SW 1271 (cell line): ENCODE results near the gene MRTFA.
"Not testable (repeated sequence)": the region's sequence is repeated elsewhere in the genome, so short reads cannot be mapped to it uniquely, and the experiment has no call there.

Source experiments
- DNase-seq, 2 experiments: peaks; one replicate each; lab custom pipeline; 2025; lab: John Stamatoyannopoulos, UW

The MRTFA gene

DNA sequence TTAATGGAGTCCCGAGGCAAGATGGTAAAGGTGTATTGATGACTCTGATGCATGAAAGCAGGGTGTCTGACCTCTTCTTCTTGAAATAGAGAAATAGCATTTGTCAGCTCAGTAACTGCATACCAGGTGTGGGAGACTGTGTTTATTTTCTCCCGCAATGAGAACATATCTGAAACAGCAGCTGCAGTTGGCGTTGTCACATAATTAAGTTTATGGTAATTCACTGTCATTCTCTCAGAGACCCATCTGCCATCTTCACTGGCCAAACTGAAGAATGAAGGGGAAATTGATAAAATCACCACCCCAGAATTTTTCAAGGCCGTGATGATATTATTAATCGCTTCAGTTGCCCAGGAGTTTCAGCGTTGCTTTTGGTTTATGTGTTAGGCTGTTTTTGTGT lies 22.6 kb upstream of the MRTFA start:
- DNase-seq = no peak

DNA sequence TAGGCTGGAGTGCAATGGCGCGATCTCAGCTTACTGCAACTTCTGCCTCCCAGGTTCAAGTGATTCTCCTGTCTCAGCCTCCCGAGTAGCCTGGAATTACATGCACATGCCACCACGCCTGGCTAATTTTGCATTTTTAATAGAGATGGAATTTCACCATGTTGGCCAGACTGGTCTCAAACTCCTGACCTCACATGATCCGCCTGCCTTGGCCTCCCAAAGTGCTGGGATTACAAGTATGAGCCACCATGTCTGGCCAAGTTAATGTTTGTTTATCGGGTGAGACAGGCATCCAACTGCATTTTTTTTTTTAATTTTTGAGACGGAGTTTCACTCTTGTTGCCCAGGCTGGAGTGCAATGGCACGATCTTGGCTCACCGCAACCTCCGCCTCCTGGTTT lies 20.1 kb upstream of the MRTFA start:
- not testable (repeated sequence) for DNase-seq

DNA sequence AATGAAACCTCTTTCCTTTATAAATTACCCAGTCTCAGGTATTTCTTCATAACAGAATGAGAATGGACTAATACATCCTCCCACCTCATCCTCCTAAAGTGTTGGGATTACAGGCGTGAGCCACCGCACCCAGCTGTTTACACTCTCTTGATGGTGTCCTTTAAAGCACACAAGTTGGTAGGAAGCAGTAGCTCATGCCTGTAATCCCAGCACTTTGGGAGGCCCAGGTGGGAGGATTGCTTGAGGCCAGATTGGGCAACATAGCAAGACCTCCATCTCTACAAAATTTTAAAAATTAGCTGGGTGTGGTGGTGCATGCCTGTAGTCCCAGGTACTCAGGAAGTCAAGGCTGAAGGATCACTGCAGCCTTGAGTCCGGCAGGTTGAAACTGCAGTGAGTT lies 19.4 kb upstream of the MRTFA start:
- DNase-seq = not testable (repeated sequence)

DNA sequence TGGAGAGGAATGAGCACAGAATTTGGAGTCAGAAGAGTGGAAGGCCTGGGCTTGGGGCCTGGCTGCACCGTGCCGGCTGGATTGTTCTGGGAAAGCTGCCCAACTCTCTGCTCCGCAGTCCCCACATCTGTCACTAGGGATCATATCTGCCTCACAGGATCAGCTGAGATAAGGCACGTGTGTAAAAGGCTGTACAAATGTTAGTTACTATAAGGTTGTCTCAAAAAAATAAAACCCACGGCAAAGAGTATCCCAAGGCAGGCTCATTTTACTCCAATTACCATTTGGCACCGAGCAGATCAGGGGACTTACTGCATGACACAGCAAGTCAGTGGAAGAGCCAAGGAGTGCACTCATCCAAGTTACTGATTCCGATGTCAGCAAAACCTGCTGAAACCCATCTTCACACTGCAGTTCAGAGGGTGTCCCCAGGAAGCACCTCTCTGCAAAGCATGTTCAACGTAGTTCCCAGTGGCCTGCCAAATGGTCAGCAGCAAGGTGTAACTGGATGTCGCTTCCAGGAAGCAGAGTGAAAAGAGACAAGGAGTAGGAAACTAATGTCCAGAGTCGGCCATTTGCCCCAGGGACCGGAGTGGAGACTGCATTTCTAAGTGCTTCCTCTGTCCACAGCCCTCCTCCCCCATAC lies 18.1 kb upstream of the MRTFA start:
- peak in 1 of 2 experiments; percentile 2 for DNase-seq

DNA sequence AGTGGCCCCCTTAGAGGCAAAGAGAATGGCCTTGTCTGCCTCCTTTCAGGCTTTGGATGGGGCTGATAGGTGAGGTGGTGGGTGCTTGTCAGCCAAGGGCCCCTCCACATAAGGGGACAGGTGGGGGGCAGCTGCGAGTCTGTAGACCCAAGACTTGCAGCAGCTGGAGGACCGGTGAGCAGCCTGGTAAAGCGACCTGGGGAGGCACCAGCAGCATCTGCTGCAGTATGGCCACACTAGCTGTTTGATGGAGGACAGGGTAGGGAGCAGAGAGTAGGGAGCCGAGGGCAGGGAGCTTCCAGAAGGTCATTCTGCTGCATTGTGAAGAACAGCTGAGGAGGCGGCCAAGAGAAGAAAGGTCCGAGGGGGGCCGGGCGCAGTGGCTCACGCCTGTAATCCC lies 16.8 kb upstream of the MRTFA start:
- no peak for DNase-seq

DNA sequence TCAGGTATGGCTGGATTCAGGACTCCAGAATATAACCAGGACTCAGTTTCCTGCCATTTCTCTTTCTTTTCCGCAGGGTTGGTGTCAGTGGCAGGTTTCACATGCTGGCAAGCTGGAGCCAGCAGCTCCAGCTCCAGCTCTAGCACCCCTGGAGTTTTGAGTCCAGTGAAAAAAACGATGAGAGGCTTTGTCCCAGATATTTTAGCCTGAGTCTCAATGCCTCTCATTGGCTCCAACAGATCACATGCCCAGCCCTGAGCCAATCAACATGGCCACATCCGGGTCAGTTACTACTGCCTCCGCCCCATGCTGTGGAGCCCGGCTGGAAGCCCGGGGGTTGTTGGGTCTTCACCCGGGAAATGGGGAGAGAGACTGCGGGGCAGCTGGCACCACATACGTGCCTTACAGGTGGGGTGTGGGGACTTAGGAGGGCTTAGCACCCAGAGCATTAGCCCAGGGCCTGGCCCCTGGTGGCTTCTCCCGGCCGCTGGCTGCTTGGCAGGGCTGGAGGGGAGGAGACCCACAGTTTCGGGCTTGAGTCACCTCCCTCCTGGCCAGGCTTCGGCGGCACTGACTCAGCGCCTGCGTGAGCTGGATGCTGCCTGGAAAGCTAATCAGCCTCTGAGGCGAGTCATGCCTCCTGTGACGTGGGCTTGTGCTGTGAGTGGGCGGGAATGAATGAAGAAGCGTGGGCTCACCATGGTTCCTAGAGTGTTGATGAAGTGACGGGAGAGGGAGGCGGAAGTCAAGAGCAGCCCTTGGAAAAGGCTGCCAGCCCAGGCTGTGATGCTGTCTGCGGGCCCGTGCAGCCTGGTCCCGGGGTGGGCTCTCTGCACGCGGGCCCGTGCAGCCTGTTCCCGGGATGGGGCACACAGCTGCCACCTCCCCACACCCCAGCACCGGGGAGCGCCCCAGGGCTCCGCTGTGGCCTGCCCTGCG lies 15.3 kb upstream of the MRTFA start:
- DNase-seq = peak; percentile 85 to 90

DNA sequence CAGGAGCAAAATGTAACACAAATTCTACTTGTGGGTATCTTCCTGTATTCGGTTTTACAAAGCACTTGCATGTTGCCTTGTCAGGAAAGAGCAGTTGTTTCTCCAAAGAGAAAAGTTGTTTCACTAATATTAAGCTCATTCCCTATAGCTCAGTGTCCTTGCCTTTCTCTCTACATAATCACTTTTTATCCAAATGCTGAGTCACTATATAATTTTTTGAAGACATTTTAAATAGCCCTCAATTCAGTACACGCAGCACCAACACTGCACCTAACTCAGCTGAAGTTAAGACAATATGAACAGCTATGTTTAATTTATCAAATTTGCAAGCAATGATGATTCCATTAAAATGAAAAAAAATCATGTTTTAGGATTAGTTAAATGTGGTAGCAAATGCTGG lies 14.5 kb upstream of the MRTFA start:
- no peak for DNase-seq

DNA sequence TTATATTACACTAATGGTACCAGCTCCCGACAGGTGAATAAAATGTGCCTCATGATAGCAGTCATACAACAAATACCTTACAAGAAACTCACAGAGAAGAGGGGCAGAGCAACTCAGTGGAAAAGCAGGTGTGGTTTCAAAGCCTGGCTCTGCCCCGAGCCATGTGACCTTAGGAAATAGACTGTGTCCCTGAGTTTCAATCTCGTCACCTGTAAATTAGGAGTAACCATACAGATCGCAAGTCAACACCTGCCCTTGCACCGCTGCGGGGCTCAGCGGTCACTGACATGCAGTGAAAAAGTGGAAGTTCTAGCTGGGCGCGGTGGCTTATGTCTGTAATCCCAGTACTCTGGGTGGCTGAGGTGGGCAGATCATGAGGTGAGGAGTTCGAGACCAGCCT lies 11.9 kb upstream of the MRTFA start:
- no peak for DNase-seq

DNA sequence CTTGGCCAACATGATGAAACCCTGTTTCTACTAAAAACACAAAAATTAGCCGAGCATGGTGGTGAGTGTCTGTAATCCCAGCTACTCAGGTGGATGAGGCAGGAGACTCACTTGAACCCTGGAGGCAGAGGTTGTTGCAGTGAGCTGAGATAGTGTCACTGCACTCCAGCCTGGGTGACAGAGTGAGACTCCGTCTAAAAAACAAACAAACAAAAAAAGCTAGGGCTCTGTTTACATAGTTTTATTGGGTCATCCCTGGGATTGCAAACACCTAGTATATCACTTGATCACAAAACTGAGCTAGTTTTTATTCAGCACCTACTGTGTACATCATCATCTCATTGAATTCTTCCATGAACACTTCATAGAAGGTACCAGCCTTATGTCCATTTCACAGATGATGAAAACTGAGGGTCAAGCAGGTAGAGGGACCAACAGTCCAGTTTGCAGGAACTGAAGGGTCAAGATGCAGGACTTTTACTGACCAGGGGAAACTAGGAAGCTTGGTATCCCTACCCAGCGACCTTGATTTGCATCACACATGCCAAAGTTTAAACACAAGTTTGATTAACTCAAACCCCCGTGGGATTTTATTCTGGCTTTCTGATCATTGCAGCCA lies 9.2 kb upstream of the MRTFA start:
- DNase-seq = no peak

DNA sequence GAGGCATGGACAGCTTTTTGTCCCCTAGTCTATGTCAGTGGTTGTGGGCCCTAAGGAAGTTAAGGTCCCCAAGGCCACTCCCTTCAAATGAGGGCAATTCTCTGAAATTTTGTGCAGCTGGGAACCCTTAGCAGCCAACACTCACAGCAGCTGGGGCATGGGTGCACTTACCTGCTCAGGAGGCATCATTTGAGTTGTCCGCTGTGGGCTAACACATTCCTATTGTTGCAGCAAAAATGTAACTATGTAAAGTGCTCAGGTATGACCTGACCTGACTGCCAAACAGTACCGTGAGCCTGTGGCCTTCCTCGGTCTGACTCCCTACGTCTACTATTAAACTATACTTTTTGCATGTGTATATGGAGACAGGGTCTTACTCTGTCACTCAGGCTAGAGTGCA lies 5.8 kb upstream of the MRTFA start:
- DNase-seq = no peak

DNA sequence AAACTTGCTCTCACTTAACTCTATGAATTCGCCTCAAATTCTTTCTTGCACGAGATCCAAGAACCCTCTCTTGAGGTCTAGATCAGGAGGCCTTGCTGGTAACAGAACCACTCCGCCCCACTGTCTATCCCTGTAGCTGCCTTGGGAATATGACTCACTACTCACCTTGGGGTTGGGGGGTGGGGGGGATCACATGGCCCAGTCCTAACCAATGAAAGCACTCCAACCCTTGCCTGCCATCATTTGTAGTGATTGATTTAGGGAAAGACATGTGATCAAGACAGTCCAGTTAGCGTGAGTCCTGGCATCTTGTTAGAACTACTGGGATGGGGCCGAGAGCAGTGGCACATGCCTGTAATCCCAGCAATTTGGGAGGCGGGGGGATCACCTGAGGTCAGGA lies 4.8 kb upstream of the MRTFA start:
- no peak for DNase-seq

DNA sequence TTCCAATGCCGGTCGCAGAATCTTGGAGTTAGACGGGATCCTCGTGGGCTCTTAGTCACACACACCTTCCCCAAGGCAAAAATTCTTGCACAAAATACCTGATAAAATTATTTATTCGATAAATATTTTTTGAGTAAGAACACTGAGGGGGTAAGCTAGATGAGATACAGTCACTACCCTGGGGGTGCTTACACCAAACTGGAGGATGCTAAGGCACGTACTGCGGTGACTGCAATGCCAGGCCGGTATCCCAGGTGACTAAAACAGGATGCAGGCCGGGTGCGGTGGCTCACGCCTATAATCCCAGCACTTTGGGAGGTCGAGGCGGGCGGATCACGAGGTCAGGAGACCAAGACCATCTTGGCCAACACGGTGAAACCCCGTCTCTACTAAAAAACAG lies 1.7 kb upstream of the MRTFA start:
- no peak for DNase-seq

DNA sequence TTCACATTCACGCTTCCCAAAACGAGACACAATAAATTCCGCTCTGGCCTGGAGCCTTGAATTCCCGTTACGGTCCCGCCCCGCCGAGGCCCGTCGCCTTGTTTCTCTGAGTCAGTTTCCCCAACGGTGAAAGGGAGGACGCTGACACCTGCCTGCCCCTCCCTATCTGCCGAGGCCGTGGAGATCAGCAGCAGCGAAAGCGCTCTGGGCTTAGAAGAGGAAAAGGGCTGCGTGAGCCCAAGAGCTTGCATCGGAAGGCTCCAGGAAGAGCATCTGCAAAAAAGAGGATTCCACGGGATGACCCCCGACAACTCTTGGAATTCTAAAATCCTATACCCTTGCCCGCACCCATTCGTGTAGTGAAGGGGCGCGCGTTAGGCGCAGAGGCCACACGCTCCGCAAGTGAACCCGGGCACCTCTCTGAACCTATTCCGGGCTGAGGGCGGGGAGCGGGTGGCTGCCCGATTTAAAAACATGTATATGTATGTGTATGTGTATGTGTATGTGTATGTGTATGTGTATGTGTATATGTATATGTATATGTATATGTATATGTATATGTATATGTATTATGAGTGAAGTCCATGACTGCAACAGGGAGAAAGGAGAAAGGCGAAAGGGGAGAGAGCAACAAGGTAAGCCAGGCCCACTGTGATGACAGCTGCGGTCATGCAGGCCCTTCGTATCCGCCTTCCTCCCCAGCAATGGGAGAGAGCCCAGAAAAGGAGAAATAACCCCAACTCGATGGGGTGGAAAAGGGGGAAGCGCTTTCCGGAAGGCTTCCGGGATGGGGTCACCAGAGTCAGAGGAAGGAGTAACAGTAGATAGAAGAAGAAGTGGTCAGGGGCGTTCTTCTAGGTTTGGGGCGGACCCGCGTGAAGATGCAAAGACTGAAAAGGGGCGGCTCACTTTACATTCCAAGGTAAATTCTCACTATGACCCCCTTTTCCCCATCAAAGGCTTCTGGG lies 948 bp upstream of the MRTFA start:
- DNase-seq = no peak

DNA sequence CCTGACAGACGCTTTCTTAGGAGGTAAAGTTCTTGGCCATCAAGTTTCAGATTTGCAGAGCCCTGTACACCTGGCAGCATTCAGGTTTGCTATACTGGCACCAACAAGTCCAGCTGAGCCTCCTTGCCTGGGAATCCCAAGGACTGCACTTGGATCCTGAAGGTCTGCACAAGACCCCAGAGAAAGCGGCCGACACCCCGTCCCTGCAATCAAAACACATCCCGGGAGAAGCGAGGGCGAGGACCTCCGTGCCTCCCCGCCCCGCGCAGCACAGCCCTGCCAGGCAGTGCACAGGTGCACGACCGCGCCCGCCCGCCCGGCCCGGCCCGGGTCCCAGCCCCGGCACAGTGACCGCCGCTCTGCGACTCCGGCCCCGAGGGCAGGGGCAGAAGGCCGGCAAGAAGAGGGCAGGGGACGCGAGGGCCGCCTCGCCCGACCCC lies 559 bp downstream of the MRTFA start:
- DNase-seq = no peak

DNA sequence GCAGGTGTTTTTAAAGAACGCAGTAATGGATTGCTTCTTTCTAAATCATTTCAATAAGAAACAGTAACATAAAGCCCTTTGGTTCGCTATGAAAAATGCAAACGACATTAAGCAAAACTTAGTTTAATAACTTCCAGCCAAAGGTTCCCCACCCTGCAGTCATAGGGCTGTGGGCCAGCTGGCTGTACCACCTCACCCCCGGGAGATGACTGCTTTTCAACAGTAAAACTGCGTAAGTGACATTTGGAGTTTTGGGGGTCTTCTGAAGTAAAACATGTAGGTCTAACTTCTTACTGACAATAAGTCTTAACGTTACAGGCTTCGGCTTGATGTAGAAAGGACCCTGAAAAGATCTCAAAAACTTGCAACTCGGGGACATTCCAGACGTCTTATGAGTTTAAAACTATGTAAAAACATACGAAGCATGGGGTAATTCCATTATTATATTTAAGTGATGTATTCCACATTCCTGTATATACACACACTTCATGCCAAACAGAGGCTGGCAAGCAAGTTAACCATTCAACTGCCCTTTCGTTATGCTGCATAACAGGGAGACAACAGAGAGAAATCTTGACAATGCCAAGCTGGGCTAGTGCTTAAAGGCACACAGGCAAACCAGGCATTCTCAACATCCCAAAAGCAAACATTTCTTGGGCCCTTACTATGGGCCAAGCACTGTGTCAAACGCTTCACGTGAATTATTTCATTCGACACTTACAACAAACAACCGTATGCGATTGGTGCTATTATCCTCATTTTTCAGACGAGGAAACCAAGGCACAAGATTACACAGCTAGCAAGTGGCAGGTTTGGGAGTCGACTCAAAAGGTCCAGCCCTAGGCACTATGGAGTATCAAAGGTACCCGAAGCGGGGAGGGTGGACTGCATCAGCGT lies 1.2 kb downstream of the MRTFA start:
- no peak for DNase-seq

DNA sequence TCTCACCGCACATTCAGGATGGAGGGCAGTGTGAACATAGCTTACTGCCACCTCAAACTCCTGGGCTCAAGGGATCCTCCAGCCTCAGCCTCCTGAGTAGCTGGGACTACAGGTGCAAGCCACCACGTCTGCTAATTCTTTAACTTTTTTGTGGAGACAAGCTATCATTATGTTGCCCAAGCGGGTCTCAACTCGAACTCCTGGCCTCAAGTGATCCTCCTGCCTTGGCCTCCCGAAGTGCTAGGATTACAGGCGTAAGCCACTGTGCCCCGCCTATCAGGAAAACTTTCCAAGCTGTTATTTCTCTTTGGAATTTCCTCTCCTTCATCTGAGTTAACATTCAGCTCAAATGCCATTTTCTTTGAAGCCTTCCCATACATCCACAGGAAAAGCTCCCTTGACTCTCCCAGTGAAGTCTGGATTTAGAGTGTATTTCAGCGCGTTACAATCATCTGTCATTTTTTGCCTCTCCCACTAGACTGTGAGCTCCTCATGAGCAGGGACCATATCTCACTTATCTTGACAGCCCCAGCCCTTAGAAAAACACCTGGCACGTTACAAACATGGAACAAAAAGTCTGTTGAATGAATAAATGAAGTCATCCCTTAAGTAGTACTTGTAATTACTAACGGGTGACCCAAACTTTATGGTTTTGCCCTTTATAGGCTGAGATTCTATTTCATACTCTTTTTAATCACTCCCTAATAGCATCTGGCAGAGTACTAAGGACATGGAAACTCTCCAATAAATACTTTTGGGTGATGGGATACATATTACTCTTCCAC lies 2.2 kb downstream of the MRTFA start:
- no peak for DNase-seq

DNA sequence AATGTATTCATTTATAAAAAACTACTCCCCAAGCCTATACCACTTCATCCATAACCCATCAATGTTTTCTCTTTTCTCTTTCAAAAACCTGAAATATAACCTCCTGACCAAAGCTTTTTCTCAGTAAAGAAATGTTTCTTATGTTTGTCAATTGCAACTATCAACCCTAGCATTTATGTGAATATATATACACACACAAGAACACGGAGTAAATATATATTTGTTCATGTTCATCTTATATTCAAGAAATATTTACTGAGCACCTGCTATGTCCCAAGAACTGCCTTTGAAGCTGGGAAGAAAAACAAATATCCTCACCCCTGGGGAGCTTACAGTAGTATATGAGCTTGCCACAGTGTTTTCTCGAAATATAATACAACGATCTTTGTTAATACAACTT lies 3.5 kb downstream of the MRTFA start:
- no peak for DNase-seq

DNA sequence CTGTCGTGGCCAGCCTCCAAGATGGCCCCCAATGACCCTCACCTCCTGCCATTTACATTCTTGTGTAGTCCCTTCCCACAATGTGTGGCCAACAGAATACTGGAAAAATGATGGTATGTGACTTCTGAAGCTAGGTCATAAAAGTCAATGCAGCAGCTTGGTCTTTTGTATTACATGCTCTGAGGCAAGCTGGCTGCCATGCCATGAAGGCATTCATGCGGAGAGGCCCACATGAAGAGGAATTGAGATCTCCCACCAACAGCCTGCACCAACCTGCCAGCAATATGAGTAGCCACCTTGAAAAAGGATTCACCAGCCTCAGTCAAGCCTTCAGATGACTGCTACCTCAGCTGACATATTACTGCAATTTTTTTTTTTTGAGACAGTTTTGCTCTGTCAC lies 4.6 kb downstream of the MRTFA start:
- DNase-seq = no peak

DNA sequence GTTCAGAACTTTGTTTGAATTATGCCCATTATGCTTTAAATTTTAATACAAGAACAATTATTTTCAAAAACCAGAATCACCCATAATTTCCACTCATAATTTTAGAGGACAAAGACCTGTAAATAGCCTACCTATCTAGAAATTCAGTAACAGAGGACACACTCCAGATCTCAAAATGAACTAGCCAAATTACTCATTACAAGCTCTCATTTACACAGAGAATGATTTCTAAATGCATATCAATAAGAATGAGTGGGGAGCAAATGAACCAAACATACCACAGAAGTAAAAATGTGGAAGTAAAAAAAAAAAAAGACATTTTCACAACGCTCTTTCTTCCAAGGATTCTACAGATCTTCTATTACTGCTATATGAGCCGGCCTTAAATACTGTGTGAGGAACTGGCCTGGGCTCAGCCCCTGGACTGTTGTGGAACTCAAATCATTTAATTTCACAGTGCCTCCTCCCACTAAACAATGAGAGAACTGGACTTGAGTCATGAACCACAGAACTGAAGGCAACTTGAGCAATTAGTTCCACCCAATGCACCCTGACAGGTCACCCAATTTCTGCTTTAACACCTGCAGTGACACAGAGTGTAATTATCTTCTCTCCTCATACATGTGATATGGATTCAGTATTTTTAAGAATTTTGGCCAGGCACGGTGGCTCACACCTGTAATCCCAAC lies 8.0 kb downstream of the MRTFA start:
- DNase-seq = no peak
